NCI-H2029 (cell line): ENCODE measurements around the gene ADGRG3.

Source experiments
- DNase-seq: peaks from one replicate; lab custom pipeline; 2025; lab: John Stamatoyannopoulos, UW

ADGRG3 gene

DNA sequence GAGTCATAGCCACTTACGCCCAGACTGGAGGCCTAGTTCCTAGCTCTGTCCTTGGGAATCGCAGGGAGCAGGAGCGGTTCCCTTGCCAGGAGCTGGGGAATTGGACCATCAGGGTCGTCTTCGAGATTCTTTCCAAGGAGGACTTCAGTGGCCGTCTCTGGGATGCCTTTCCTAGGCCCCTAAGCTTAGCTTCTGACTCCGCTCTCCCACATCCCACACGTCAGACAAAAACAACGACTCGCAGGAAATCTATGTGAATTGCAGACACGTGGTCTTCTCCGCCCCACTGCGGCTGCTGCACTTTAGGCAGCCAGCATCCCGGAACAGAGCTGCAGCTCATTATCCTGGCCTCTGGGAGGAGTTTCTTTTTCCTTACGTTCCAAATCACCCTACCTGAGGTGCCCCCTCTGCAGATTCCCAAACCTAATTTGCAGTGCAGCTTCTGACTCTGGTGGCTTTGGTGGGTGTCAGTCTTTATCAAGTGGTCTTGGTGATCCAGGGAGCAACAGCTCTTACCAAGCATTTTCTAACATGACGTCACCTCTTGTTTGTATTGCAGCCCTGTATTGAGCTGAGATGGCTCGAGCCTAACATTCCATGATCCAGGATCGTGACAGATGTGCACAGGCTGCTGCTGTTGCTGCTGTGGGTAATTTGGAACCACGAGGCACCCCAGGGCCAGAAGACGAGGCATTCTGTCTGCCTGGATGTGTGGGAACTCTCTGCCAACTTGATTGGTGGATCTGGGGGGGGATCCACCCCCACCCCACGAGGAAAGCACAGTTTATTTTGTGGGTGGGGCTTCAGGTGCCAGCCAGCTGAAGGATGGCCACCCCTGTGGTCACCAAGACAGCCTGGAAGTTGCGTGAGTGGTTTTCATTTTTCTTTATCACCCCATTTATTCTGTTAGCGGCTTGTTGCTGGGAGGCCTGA, 68.6 kb downstream of the ADGRG3 start:
- DNase-seq = peak; percentile 43

DNA sequence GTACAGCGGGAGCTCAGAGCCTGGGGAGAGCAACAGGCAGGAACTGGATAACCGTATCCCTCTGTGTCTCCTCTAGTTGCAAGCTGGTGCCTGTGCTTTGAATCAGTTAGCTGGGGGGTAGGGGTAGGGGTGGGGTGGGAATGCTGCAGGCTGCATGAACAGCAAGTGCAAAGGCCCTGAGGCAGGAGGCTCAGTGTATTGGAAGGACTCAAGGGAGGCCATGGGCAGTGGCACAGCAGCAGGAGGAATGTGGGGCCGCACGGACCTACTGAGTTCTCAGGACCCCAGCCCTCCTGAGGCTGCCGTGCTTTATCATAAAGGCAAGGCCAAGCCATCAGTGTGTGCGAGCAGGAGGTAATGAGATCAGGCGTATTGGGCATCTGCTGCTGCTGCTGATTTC, 70.7 kb downstream of the ADGRG3 start:
- no peak for DNase-seq
